DOHH2 (cell line): ENCODE data around the gene TXNDC5.

Source experiments
- EZH2phosphoT487 ChIP-seq: fragments of 200-600 bp; sonication (generic); IDR thresholded peaks from 2 replicates; pipeline ENCODE4 v1.6.1; 2017; ENCODE audit warnings: borderline replicate concordance, mild to moderate bottlenecking, antibody characterized with exemption, low read length, moderate library complexity, mixed read lengths
- TF ChIP-seq, protein P1 (sequence below): fragments of 200-600 bp; sonication (generic); IDR thresholded peaks from one replicate; pipeline ENCODE4 v1.5.1; 2014; ENCODE audit warnings: antibody characterized with exemption, mild to moderate bottlenecking, low read depth, low read length; ENCODE audit not compliant: poor library complexity, severe bottlenecking

DNA sequence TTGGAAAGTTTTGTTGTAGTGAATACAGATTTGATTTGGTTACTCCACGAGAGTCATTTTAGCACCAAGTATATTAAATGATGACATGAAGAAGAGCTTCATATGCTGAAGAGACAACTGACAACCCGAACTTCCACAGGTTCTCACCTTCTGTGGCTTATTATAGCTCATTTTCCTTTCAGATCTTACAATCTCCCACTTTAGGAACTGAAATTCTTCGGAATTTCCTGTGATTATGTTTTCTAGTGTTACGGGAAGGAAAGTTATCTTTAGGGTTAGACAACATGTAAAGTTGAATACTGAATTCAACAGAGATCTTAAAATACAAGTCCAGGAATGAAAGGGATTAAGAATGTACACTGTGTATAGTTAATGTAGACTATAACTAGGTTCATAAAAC lies 49.6 kb upstream of the TXNDC5 start:
- TF ChIP-seq EZH2phosphoT487, result no peak
- TF ChIP-seq, protein P1, sequence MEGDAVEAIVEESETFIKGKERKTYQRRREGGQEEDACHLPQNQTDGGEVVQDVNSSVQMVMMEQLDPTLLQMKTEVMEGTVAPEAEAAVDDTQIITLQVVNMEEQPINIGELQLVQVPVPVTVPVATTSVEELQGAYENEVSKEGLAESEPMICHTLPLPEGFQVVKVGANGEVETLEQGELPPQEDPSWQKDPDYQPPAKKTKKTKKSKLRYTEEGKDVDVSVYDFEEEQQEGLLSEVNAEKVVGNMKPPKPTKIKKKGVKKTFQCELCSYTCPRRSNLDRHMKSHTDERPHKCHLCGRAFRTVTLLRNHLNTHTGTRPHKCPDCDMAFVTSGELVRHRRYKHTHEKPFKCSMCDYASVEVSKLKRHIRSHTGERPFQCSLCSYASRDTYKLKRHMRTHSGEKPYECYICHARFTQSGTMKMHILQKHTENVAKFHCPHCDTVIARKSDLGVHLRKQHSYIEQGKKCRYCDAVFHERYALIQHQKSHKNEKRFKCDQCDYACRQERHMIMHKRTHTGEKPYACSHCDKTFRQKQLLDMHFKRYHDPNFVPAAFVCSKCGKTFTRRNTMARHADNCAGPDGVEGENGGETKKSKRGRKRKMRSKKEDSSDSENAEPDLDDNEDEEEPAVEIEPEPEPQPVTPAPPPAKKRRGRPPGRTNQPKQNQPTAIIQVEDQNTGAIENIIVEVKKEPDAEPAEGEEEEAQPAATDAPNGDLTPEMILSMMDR, result no peak
